ENCODE measurements around the gene LASP1.

The LASP1 gene

DNA sequence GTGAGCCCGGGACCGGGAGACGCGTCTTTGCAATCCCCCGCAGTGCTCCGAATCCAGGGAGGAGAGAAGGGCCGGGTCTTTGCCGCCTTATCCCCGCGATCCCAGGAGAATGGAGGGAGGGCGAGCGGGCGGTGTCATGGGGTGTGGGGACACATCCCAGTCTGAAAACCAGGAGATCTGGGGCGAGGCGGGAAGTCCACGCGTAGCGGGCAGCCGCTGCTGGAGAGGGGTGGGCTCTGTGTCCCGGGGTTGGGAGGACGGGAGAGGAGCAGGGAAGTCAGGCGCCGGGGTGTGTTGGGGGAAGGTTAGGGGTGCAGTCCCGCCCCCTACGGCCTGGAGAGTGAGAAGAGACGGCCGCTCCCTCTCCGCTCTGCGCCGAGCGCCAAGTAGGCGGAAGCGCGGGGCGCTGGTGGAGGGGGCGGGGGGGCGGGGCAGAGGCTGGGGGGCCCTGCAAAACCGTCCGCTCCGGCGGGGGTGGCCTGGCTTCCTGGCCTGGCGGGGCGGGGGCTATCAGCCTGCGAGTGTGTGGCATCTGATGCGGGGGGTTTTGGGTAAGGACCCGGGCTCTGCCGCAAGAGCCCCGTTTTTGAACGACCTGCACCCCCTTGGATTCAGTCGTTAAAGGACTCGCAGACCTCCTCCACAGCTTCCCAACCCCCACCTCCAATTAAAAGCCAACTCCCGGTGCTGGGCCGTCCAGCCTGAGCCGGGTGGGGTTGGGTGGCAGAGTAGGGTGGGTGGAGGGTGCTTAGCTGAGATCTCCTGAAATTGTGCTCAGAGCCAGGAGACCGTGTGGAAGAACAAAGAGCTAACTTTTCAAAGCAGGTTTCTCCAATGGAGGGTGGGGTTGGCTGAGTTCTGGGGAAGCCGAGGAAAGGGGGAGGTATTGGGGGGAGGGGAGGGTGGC lies 654 bp downstream of the LASP1 start:
- peak; percentile 81 for DNase-seq

DNA sequence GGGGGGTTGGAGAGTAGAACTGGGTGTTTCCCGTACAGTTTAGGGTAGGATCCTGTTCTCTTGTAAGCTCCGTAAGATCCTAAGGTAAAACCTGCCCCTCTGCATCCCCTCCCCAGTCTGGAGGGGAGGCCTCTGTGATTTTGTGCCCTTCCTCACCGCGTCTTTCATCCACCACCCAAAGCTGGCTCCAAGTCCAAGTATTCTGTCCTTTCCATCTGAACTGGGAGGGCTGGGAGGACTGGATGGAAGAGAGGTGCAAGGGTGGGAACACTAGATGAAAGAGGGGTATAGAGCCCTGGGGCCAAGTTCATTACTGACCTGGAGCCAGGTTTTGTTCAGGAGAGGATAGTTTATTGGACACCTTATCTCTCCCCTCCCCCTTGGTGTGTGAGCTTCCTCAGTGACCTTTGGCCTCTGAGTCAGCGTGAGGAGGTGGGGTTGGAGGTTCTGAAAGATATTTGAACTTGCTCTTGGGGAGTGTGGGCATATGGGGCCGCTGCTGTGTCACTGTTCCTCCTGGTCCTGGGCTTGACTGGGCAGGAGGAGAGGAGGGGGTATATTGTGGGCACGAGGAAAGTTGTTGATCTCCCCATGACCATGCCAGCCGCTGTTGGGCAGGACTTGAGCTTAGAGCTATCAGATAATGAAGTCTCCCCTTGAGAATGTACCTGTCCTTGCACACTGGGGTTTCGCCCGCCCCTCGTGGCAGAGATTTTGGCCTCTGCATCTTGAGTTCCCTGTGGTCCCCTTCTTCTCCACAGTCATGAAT lies 1.6 kb downstream of the LASP1 start:
- DNase-seq = peak; percentile 83

DNA sequence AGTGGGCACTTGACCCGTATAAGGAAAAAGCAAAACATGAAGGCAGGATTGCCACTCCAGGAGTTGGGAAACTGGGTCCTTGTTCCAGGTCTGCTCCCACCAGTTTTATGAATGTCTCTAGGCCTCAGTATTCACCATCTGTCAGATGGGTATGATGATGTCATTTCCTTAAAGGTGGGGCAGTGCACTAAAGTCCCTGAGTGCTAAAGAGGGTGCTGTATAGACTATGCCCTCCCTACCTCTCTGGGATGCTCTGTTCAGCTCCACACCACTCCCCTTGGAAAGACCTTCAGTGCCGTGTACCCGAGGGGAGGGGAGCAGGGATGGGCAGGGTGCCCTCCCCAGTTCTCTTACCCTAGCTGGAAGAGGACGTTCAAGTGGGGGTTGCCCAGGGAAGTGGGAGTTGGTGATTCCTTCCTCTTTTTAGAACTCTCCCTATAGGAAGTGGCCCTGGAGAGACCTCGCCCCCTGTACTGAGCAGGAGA lies 2.2 kb downstream of the LASP1 start:
- DNase-seq = no peak

DNA sequence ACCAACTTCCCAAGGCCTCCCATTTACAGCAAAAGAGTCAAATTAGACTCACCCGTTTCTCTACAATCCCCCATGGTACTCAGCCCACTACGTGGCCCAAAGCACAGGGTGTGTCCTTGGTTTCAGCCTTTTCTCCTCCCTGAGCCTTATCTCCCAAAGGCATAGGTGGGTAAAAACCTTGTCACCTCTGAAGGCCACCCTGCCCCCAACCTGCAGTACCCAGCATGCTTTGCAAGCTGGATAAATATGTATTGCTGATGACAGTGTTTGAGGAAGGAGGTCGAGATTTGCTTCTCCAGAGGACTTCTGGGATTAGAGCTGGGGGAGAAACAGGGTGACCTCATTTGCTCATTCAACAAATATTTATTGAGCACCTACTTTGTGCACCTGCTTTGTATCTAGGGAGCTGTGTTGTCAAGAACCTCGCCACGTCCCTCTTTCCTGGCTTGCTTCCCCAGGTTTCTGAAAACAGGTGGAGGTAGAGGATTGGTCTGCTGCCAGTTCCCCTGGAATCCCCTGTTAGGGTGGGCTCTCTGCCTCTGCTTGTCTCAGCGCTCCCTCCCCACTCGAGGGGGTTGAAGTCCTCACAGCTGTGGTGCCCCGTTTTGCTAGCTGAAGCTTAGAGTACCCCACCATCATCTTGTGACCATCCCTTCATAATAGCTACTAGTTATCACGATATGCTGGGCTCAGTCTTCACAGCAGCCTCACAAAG lies 3.0 kb downstream of the LASP1 start:
- DNase-seq = no peak

DNA sequence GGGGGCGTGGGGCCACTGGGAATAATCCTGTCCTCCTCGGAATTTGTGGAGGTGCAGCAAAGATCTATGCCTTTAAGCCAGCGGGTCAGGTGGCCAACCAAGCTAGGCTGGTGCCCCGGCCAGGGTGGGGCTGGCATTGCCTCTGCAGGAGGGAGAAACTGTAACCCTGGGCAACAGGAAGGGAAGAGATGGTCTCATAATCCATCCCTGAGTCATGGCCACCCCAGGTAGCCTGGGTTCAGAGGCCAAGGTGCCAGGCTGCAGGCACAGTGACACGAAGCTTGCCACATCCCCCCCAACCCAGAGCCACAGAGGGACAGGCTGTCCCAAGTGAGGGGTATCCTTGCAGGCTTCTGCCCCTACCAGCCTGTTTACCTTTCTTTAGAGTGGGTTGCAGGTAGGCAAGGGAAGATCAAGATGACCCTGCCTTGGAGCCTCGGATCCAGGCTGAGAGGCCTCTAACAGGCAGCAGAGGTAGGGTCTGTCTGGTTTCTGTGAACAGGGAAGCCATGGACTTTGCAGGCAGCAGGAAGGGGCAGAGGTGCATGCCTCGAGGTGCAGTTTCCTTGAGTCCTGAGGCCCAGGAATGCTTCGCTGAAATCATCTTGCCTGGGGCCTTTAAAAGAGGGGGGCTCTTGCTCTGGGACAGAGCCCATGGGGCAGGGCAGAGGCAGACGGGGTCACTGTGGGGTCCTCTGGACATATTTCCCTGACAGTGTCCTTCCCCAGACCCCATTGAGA lies 4.0 kb downstream of the LASP1 start:
- DNase-seq = no peak

DNA sequence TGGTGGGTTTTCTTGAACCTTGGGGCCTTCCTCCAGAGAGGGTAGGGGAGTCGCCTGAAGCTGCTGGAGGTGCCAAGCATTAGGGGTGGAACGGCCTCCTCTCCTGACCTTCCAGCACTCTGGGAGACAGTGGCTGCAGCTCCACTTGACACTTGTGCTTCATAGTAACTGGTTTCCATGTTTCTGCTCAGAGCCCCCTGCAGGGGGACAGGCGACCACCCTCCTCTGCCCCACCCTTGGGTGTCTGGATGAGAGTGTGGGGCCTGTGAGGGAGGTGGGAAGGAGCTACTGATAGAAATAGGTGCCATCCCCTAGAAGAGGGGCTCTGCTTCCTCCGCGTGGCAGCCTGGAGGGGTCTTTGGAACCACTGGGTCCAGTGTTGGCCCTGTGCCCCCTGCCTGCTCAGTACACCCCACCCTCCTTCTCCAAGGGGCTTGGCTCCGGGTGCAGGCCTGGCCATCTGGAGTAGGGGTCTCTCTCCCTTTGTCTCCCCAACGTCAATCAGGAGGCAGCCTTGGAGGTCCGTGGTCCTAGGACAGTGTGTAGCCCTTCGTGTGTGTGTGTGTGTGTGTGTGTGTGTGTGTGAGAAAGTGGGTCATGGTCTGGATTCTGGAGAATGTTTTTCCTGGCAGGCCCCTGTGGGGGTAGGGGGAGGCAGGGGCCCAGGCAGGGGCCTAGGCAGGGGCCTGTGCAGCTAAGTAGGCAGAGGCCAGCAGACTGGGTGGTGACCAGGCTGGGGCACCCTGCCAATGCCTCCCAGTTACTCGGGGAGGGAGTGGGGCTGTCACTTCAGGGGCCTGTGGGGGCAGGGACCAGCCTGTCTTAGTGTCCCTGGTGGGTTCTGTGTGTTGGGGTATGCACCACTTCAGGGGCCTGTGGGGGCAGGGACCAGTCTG lies 4.9 kb downstream of the LASP1 start:
- DNase-seq = no peak

DNA sequence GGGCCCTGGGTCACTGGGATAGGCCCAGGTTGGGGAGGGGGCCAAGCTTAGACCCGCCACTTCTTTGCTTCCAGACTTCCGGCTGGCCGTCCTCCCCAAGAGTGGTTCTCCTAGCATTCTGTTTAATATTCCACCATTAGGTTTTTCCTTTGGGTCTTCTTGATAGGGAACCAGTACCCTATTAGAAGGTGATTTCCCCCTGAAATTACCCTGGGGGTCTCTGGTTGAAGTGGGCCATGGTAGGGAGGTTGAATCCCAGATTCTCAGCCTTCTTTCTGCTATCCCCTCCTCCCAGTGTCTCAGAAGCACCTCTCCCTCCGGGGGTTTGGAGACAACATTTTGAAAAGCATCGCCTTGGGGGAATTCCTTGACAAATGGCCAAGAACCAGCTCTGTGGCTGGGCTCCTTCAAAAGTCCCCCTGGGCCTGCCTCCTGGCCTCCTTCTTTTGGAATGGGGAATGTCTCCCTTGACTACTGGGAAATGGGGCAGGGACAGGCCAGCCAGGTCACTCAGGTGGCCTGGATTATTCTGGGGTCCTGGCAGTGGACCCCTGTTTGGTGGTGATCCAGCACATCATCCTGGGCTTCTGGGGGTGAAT lies 5.7 kb downstream of the LASP1 start:
- DNase-seq = no peak

DNA sequence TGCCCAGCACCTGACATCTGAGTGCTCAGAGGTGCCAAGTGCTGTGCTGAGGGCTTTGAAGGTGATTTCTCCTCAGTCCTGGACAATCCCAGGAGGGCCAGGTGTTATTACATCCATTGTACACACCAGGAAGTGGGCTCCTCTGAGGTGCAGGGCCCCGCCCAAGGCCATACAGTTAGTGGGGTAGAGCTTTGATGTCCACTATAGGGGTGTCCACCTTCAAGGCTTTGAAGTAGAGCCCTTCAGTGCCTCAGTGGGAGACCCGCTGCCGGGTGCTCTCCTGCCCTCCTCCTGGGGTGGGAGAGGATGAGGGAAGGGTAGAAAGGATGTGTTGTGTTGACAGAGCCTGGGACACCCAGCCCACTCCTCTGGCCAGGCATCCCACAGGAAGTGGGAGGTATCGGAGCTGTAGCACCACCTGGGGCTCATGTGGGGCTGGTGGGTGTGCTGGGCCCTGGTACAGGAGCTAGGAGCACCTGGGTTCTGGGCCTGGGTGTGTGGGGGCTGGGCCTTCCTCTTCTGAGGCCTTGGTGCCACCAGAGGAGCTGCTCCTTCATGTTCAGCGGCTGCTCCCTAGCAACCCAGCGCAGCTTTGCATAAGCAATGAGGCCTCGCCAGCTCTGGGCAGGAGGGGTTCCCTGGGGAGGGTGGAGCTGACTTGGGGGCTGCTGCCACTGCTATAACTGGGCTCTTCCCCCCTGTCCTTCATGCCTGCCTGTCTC lies 7.4 kb downstream of the LASP1 start:
- peak; percentile 58 for DNase-seq

DNA sequence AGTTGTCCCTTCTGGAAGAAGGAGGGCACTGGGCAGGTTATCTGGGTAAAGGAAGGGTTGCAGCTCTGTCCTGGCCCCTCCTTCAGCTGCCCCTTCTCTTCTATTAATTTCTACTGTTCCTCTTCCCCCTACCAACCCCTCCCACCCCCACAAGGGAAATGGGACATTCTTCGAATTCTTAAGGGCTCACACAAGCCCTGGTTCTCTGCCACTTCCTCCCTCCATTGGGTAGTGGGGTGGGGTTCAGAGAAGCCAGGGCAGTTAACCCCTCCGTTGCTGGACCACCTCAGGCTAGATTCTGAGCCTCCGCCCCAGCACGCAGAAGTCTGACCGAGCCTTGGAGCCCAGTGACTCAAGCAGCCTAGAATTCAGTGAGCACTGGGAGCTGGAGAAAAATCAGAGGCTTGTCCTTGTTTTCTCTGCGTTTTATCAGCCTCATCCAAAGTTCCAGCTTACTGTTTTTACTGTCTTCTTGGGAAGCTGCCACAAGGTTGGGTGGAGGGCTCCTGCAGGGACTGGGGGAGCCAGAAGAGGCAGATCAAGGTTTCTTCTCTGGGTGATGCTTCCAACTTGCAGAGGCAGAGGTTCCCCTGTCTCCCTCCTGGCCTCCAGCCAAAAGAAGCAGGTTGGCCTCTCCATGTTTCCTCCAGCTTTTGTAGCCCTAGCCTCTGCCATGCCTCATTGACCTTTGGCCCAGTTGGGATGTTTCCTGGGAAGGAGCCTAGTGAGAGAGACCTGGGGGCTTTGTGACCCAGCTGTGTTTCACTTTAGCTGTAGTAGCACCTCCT lies 10.2 kb downstream of the LASP1 start:
- DNase-seq = peak; percentile 55

DNA sequence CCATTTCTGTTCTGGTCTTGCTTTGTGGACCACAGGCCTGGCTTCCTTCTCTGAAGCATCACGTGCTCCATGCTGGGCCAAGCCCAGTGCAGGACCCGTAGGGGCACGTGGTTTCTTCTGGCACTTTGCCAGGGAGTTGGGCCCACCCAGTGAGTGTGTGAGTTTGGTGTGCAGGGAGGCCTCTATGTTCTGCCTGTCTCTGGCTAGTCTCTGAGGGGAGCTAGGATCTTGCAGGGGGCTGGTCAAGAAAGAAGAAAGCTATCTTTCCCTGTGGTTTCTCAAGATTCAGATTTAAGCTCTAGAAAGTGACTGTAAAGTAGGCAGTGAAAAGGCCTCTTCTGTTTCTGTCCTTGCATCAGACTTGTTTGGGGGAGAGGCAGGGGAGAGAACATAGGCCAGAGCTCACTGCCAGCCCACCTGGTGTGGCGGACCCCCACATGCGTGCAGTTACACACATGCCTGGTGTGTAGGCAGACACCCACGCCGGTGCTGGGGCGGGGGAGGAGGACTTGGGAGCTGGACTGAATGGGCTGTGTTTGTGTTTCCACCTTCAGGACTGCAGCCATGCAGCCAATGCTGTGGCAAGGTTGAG lies 11.8 kb downstream of the LASP1 start:
- peak; percentile 51 for DNase-seq

DNA sequence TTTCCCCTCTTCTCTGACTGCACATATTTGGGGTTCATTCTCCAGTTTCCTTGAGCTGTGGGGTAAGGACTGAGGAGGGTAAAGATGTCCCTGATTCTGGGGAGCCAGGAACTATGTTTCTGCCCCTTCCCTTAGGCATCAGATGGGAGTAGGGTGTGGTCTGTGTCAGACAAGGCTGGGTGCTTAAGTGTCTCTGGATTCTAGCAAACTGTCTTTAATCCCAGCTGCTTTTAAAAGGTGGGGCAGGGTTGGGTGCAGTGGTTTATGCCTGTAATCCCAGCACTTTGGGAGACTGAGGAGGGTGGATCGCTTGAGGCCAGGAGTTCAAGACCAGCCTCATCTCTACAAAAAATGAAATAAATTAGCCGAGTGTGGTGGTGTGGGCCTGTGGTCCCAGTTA lies 13.0 kb downstream of the LASP1 start:
- no peak for DNase-seq

DNA sequence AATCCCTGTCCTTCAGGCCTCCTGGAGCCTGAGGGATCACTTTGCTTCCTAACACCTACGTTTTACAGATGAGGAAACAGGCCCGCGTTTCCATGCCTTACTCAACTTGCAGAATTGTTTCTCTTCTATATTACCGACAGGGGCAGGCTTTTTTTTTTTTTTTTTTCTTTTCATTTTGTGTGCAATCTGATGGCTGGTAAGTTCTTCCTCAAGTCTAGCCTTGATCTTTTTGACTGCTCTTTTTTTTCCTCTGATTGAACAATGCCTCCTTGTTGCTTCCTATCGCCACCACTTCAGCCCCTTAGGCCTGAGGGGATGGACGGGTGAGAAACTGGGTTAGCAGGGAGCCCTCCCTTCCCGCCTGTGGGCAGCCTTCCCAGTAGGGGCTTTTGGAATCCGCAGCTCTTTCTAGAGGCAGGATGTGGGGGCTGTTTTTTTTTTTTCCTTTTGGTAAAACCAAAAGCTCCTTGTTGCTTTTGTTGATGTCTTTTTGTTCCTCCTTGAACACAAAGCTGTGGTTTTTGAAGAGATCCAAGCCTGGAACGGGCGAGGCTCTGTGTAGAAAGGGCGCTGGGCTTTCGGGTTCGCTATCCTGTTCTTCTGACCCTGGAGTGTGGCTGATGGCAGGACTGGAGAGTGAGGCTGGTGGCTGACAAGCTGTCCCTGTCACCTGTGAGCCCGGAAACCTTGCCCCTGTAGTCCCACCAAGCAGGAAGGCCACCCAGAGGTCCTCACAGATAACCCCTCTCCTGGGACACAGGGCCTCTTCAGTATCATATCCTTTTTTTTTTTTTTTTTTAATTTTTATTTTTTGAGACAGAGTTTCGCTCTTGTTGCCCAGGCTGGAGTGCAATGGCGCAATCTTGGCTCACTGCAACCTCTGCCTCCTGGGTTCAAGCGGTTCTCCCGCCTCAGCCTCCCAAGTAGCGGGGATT lies 14.0 kb downstream of the LASP1 start:
- peak; percentile 33 for DNase-seq

DNA sequence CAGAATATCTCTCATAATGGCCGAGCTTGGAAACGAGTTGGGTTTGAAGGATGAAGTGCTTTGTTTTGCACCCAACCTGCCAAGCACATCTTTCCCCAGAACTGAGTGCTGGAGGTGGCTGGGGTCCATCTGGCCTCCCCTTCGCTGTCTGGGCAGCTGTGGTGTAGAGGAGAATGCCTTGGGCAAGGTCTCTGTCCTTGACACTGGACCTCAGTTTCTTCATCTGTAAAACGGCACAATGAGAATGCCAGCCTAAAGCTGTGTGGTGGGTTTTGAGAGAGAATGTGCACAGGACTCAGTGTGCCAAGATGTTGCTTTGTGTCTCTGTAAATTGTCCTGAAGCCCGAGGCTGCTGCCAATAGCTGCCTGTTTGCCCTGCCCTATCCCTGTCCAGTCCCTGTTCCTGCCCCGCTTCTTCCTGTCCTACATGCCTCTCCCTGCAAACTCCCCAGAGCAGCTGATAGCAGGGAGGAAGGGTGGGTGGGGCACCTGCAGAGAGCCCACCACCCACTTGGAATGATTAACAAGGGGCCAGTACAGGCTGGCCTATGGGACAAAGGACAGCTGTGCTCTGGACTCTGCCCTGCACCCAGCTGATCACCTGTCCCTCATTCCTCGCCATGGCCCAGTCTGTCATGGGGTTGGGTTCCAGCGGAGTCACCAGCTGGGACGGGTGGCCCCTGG lies 15.3 kb downstream of the LASP1 start:
- no peak for DNase-seq

DNA sequence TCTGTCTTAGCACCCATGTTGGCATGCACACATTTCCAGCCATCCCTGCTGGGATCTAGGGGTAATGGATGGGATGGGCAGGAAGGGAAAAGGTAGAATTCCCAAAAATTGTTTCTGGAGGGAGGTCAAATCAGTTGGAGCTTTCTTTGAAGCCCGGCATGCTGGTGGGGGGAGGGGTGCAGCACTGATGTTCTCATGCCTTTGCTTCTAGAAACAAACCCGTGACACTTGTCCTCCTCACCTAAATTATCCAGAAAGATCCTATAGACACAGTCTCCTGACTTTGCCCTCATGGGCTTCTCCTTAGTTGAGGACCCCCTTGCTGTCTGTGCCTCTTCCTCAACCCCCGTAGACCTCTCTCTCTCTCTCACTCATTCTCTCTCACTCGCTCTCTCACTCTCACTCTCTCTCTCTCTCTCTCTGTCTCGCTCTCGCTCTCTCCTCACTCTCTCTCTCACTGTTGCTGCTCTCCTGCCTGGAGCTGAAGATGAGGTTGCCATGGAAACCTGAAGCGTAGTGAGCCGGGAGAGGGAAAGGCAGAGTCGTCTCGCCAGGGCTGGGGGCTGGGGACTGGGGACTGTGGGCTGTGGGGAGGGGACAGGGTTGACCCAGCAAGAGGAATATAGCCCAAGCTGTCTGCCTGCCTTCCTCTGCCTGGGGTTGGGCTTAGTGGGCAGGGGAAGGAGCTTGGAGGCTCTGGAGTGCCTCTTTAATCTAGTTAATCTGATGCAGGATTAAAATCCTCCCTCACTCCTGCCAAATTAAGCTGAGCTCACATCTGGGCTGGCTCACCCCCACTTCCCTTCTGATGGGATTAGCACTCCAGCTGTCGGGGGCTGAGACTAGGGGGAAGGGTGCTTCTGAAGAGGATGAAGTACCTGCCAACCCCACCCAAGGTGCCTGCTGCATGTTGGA lies 16.1 kb downstream of the LASP1 start:
- peak; percentile 21 for DNase-seq

DNA sequence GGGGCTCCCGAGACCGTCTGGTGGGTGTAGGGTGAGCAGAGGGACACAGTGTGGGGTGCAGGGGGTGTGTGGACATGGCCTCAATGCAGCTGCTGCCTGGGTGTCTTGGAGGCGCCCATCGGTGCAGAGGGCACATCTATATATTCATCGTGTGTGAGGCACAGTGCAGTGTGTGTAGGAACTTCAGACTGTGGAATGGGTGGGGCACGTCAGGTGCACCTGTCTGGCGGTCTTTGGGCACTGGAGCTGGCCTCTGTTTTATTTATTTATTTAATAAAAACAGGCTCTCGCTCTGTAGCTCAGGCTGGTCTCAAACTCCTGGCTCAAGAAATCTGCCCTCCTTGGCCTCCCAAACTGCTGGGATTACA lies 16.8 kb downstream of the LASP1 start:
- no peak for DNase-seq

DNA sequence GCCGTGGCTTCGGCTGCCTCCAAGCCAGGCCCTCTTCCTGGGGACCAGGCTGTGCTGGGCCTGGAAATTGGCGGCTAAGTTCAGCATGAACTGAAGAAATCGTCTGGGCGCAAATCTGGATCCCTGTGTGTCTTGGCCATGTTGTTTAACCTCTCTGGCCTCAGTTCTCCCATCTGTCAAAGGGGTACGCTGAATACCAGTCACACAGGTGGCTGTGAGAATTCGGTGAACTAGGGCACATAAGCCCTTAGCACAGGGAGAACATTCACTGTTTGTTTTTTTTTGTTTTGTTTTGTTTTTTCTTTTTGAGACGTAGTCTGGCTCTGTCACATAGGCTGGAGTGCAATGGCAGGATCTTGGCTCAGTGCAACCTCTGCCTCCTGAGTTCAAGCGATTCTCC lies 19.0 kb downstream of the LASP1 start:
- DNase-seq = no peak
